CD4-positive, alpha-beta memory T cell (primary cell): ENCODE measurements around the gene PBXIP1. TPM values are rescaled to one million over a fixed set of nuclear protein-coding genes. Genes with fewer than 3 reads are reported as not detected.

Experiments
- CTCF ChIA-PET: fragments of 350-600 bp; sonication (Branson Sonifier 250); formaldehyde crosslinking; loops from one replicate; lab custom pipeline; 2021; ENCODE audit warnings: inconsistent platforms; ENCODE audit not compliant: partially characterized antibody; lab: Charles Lee
- POLR2A ChIA-PET: fragments of 350-600 bp; sonication (Branson Sonifier 250); formaldehyde crosslinking; loops from one replicate; lab custom pipeline; 2021; ENCODE audit not compliant: partially characterized antibody; lab: Charles Lee
- DNase-seq, 5 donors: peaks; one replicate each; pipeline versions ENCODE4 v3.0.0 to v3.0.0-alpha.2; 2020 to 2022; ENCODE audit warnings: mixed read lengths in 1 of 5
- H3K27ac ChIP-seq: one replicate; pipeline ENCODE4 v1.7.0; 2013; ENCODE audit warnings: low read depth, low read length
- H3K27me3 ChIP-seq: 2 replicates; pipeline ENCODE4 v1.7.0; 2013; ENCODE audit warnings: mild to moderate bottlenecking, low read length, moderate library complexity; ENCODE audit not compliant: insufficient read depth
- H3K36me3 ChIP-seq: 2 replicates; pipeline ENCODE4 v1.7.0; 2013; ENCODE audit warnings: mild to moderate bottlenecking, low read length, moderate library complexity; ENCODE audit not compliant: insufficient read depth
- H3K4me1 ChIP-seq: 2 replicates; pipeline ENCODE4 v1.7.0; 2013; ENCODE audit warnings: mild to moderate bottlenecking, low read length, moderate library complexity; ENCODE audit not compliant: insufficient read depth
- H3K4me3 ChIP-seq, 2 donors: one replicate each; pipeline ENCODE4 v1.7.0; 2013; ENCODE audit warnings: low read length in 2 of 2, mild to moderate bottlenecking in 1 of 2
- H3K9me3 ChIP-seq, 2 donors: one replicate each; pipeline ENCODE4 v1.7.0; 2013; ENCODE audit warnings: low read length in 2 of 2, control low read depth in 1 of 2; ENCODE audit not compliant: control insufficient read depth in 1 of 2
- H3K27ac Mint-ChIP-seq, 7 donors: one replicate each; pipeline ENCODE4 v1.8.0; 2020 to 2021; ENCODE audit warnings: mixed read lengths in 7 of 7, mild to moderate bottlenecking in 6 of 7, inconsistent platforms in 3 of 7, moderate library complexity in 3 of 7
- H3K27me3 Mint-ChIP-seq, 2 donors: one replicate each; pipeline ENCODE4 v1.8.0; 2020 to 2021; ENCODE audit warnings: mixed read lengths in 2 of 2
- H3K36me3 Mint-ChIP-seq, 2 donors: one replicate each; pipeline ENCODE4 v1.8.0; 2020 to 2021; ENCODE audit warnings: mixed read lengths in 2 of 2, inconsistent platforms in 1 of 2, mild to moderate bottlenecking in 1 of 2
- H3K4me1 Mint-ChIP-seq, 4 donors: one replicate each; pipeline ENCODE4 v1.8.0; 2020 to 2021; ENCODE audit warnings: mixed read lengths in 4 of 4, mild to moderate bottlenecking in 1 of 4
- H3K4me3 Mint-ChIP-seq, 8 donors: one replicate each; pipeline ENCODE4 v1.8.0; 2020 to 2021; ENCODE audit warnings: mixed read lengths in 8 of 8, mild to moderate bottlenecking in 7 of 8, moderate library complexity in 6 of 8, inconsistent platforms in 3 of 8
- H3K9me3 Mint-ChIP-seq, 8 donors: one replicate each; pipeline ENCODE4 v1.8.0; 2020 to 2021; ENCODE audit warnings: mixed read lengths in 8 of 8, mild to moderate bottlenecking in 5 of 8, inconsistent platforms in 3 of 8, moderate library complexity in 1 of 8
- intact Hi-C: fragments of 100-400 bp; cut with micrococcal nuclease; formaldehyde crosslinking; loops from one replicate; pipeline ENCODE4 v1.15.1; 2023
- polyA plus RNA-seq, 2 donors: library from polyadenylated mRNA; unstranded; fragments of 300-500 nt; fragmentation: Illumina TruSeq; gene quantifications; one replicate each; pipeline ENCODE4 v1.2.3, GENCODE V29; 2021
- total RNA-seq, 2 experiments: library from RNA; stranded (reverse); gene quantifications; one replicate each; pipeline ENCODE4 v1.2.3, GENCODE V29; 2021

The PBXIP1 gene
- total and polyA plus RNA-seq, 4 experiments from 2014 or later: 263 to 438 (median 420) TPM

- no peak within 1 kb of the TSS for H3K4me3 Mint-ChIP-seq
- DNase-seq: peak; percentile 99
- intact Hi-C loops: loop anchor here (1.0 to 2.0 kb wide), 6 partner anchors 9 to 77 kb away; partner anchors contain the start of genes ADAM15, FLAD1, PMVK and PYGO2
- no peak within 1 kb of the TSS for H3K27ac Mint-ChIP-seq
- H3K9me3 Mint-ChIP-seq: no peaks in the 10 kb centered on the region
- ChIA-PET POLR2A (interaction anchor here (1.0 to 41.7 kb wide), 10 partner anchors 8 to 794 kb away, joined by 3 to 1543 read pairs (median 22); partner anchors contain the start of genes ADAM15, FLAD1, LENEP and PBXIP1), CTCF (interaction anchor here (0.7 to 16.3 kb wide), 11 partner anchors 9 to 1009 kb away, joined by 3 to 226 read pairs (median 7); partner anchors contain the start of genes FLAD1, LENEP, PBXIP1 and PYGO2)
- Histone ChIP-seq H3K27me3 (no peaks in the 10 kb centered on the region), H3K36me3 (peaks cover 6% of the 10 kb centered on the region), H3K9me3 (no peaks in the 10 kb centered on the region), H3K27ac (peak within 1 kb of the TSS; percentile 95), H3K4me1 (peaks cover 45% of the 10 kb centered on the region), H3K4me3 (peak within 1 kb of the TSS; percentile 67 to 100)
- no peaks in the 10 kb centered on the region for H3K27me3 Mint-ChIP-seq
- H3K4me1 Mint-ChIP-seq: peaks cover 22 to 38% (median 26%) of the 10 kb centered on the region in 4 donors
- H3K36me3 Mint-ChIP-seq: peaks cover 4 to 12% of the 10 kb centered on the region in 2 donors
Observed at GRCh38 chr1:154974102-154974807, 18.4 kb upstream of the PBXIP1 start, which contains the start of gene CKS1B. TSS of gene CKS1B (plus strand) at chr1:154974681. CDS start at chr1:154974746, 65 bp downstream.

DNA sequence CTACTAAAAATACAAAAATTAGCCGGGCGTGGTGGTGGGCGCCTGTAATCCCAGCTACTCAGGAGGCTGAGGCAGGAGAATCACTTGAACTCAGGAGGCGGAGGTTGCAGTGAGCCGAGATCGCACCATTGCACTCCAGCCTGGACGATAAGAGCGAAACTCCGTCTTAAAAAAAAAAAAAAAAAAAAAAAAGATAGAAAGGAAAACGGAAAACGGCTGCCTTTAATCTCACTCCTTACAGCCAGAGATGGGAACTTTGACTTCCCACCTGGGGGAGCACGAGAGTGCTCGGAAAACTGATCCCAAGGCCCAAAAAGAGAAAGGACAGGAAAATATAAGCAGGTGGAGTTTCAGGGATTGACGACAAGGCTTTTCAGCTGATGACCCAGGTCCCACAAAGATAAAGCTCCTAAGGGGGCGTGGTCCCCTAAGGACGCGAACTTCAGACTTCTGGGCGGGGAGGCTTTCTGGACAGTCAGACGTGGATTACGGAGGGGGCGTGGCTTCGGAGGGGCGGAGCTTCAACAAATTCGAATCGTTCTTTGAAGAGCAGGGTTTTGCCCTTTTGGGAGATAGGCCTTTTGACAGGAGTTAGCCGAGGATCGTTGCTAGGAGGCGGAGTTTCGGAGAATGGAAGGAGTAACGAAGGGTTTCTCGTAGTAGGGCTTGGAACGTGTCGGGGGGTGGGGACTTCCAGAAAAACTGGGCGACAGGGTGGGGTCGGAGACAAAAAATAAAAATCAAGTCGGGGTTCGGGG is 17.6 kb upstream of the PBXIP1 start:
- no peaks in the 10 kb centered on the region for H3K9me3 ChIP-seq
- peak overlapping the region; percentile 67 to 83 for H3K4me3 ChIP-seq
- Mint-ChIP-seq H3K9me3 (no peaks in the 10 kb centered on the region), H3K27ac (no peak overlapping the region), H3K4me3 (no peak overlapping the region), H3K4me1 (peaks cover 22 to 43% (median 27%) of the 10 kb centered on the region in 4 donors), H3K36me3 (peaks cover 4 to 19% of the 10 kb centered on the region in 2 donors), H3K27me3 (no peaks in the 10 kb centered on the region)
- ChIA-PET POLR2A (interaction anchor here (0.6 to 41.7 kb wide), 9 partner anchors 8 to 793 kb away, joined by 3 to 1543 read pairs (median 36); partner anchors contain the start of genes FLAD1, LENEP, PBXIP1 and PMVK), CTCF (interaction anchor here (0.7 to 16.3 kb wide), 9 partner anchors 9 to 1008 kb away, joined by 3 to 226 read pairs (median 17); partner anchors contain the start of genes FLAD1, LENEP, PBXIP1 and PYGO2)
- H3K27me3 ChIP-seq: no peaks in the 10 kb centered on the region
- peaks cover 10% of the 10 kb centered on the region for H3K36me3 ChIP-seq
- H3K27ac ChIP-seq: peak overlapping the region; percentile 95
- H3K4me1 ChIP-seq: peaks cover 45% of the 10 kb centered on the region
- intact Hi-C loops: loop anchor here (1.0 to 2.0 kb wide), 7 partner anchors 10 to 77 kb away; partner anchors contain the start of genes ADAM15, FLAD1, PMVK and PYGO2
- DNase-seq: peak; percentile 83 to 96 (median 85)

DNA sequence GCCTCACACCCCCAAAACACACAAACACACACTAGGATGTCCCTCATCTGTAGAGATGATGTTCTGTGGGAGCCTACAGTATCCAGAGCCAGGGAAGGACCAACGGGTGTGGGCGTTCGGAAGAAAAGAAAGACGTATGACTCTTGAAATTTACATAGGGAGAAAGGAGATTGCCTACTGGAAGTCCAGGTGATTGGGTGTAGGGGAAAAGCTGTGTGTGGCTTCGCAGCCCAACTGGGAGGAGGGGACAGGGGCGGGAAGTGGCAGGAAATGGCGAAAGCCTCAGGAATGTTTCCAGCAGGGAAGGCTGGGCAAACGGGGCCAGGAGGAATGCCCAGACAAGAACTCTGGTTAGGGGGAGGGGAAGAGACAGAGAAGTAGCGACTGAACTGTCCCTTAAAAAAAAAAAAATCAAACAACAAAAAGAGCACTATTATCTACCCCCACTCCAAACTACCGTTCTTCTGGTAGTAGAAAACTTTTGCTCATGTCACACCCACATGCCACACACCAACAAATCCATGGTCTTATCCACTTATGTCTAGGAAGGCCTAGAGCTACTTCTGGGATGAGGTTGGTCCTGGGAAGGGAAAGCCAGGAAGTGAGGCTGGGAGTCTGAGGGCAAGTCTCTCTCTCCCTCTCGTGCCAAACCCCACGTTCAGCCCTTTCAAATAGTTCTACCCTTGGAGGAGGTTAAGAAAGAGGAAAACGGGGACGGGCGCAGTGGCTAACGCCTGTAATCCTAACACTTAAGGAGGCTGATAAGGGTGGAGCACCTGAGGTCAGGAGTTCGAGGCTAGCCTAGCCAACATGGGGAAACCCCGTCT is 16.8 kb upstream of the PBXIP1 start:
- H3K4me1 ChIP-seq: peaks cover 45% of the 10 kb centered on the region
- POLR2A ChIA-PET: interaction anchor here (0.6 to 41.7 kb wide), 8 partner anchors 8 to 90 kb away, joined by 3 to 1543 read pairs (median 48); partner anchors contain the start of genes FLAD1, LENEP, PBXIP1 and PMVK

GRCh38 chr1:154972213-154972516 is 16.3 kb upstream of the PBXIP1 start:
- H3K4me3 ChIP-seq: no peak overlapping the region
- Mint-ChIP-seq H3K4me3 (peak overlapping the region in 2 of 8 donors; percentile 9 to 52), H3K4me1 (peaks cover 22 to 36% (median 28%) of the 10 kb centered on the region in 4 donors), H3K36me3 (peaks cover 10 to 29% of the 10 kb centered on the region in 2 donors), H3K27me3 (no peaks in the 10 kb centered on the region), H3K27ac (peak overlapping the region in 1 of 7 donors; percentile 82), H3K9me3 (no peaks in the 10 kb centered on the region)
- no peaks in the 10 kb centered on the region for H3K9me3 ChIP-seq
- peaks cover 23% of the 10 kb centered on the region for H3K36me3 ChIP-seq
- peak overlapping the region; percentile 95 for H3K27ac ChIP-seq
- CTCF ChIA-PET: interaction anchor here (1.2 to 16.3 kb wide), 6 partner anchors 11 to 45 kb away, joined by 3 to 226 read pairs (median 32); partner anchors contain the start of genes FLAD1, PBXIP1 and PYGO2
- no peak for DNase-seq
- peaks cover 45% of the 10 kb centered on the region for H3K4me1 ChIP-seq
- intact Hi-C loops: no loop called here
- POLR2A ChIA-PET: interaction anchor here (1.4 to 41.7 kb wide), 6 partner anchors 9 to 35 kb away, joined by 3 to 1543 read pairs (median 92); partner anchors contain the start of genes FLAD1, LENEP, PBXIP1 and PMVK
- H3K27me3 ChIP-seq: no peaks in the 10 kb centered on the region

More for the DNA sequence above, 16.8 kb upstream of the PBXIP1 start:
- Mint-ChIP-seq H3K4me1 (peaks cover 22 to 40% (median 27%) of the 10 kb centered on the region in 4 donors), H3K27ac (peak overlapping the region in 1 of 7 donors; percentile 82), H3K9me3 (no peaks in the 10 kb centered on the region), H3K36me3 (peaks cover 8 to 27% of the 10 kb centered on the region in 2 donors), H3K4me3 (peak overlapping the region in 3 of 8 donors; percentile 9 to 60 (median 52)), H3K27me3 (no peaks in the 10 kb centered on the region)
- no peaks in the 10 kb centered on the region for H3K9me3 ChIP-seq
- H3K27me3 ChIP-seq: no peaks in the 10 kb centered on the region
- CTCF ChIA-PET: interaction anchor here (0.5 to 16.3 kb wide), 9 partner anchors 8 to 188 kb away, joined by 3 to 226 read pairs (median 17); partner anchors contain the start of genes FLAD1, LENEP, PBXIP1 and PYGO2
- DNase-seq: no peak
- no peak overlapping the region for H3K4me3 ChIP-seq
- intact Hi-C loops: loop anchor here (1.0 kb wide), 1 partner anchor 45 kb away; no protein-coding TSS in a partner anchor
- peaks cover 18% of the 10 kb centered on the region for H3K36me3 ChIP-seq
- peak overlapping the region; percentile 95 for H3K27ac ChIP-seq

DNA sequence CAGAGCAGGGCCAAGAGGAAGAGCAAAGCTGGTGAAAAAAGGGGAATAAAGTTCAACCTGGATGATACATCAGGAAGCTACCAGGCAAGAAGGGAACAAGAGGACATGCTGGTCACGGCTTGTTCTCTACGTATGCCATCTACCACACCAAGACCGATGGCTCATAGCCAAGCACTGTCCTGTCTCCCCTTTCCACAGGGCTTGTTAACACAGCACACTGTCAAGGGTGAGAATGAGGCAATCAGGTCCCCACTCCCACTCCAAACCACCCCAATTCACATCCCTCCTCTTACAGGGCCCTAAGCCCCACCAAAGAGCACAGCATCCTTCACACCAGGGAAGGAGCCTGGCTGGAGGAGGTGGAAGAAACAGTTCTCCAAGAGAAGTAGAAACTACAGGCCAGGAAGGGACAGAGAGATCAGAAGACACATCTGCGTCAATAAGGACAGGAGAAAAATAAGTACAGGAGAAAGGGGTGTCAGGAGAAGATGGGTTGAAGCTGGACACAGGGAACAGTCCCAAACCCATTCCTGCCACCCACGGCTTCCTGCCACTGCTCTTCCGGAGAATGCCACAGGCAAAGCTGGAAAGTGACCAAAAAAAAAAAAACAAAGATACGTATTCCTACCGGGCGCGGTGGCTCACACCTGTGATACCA is 15.6 kb upstream of the PBXIP1 start:
- intact Hi-C loops: no loop called here
- H3K27ac Mint-ChIP-seq: peak overlapping the region in 6 of 7 donors; percentile 84 to 87 (median 86)
- H3K4me1 Mint-ChIP-seq: peaks cover 22 to 35% (median 27%) of the 10 kb centered on the region in 4 donors
- no peak for DNase-seq
- peak overlapping the region; percentile 15 to 58 (median 44) for H3K4me3 Mint-ChIP-seq
- Histone ChIP-seq H3K4me3 (no peak overlapping the region), H3K36me3 (peaks cover 30% of the 10 kb centered on the region), H3K27me3 (no peaks in the 10 kb centered on the region), H3K9me3 (no peaks in the 10 kb centered on the region), H3K4me1 (peaks cover 42% of the 10 kb centered on the region), H3K27ac (peak overlapping the region; percentile 11)
- H3K36me3 Mint-ChIP-seq: peaks cover 15 to 36% of the 10 kb centered on the region in 2 donors
- POLR2A ChIA-PET: interaction anchor here (0.7 to 41.7 kb wide), 8 partner anchors 9 to 80 kb away, joined by 3 to 1543 read pairs (median 48); partner anchors contain the start of genes ADAM15, FLAD1, LENEP and PBXIP1
- CTCF ChIA-PET: interaction anchor here (0.9 to 16.3 kb wide), 7 partner anchors 10 to 120 kb away, joined by 3 to 226 read pairs (median 17); partner anchors contain the start of genes FLAD1, LENEP and PYGO2
- H3K27me3 Mint-ChIP-seq: no peaks in the 10 kb centered on the region
- H3K9me3 Mint-ChIP-seq: no peaks in the 10 kb centered on the region
